ENCODE data around the gene SECISBP2L.

The SECISBP2L gene

GRCh38 chr15:49084285-49084570 lies 38.0 kb upstream of the SECISBP2L start:
- TF ChIP-seq EZH2 (optimal IDR thresholded peaks at IDR 0.05; ENCODE audit: low read depth, low read length) (no peak), CTCF (IDR thresholded peaks at IDR 0.05; ENCODE audit: low read length) (no peak), EZH2phosphoT487 (IDR thresholded peaks at IDR 0.05; ENCODE audit: low read length) (no peak)
- H2AFZ ChIP-seq (ENCODE audit: low read length): no peak overlapping the region

GRCh38 chr15:49083401-49084284 lies 37.4 kb upstream of the SECISBP2L start:
- no peak overlapping the region for H3K27ac ChIP-seq (ENCODE audit: low read length)
- H3K9me3 ChIP-seq (replicated peaks; ENCODE audit: insufficient read depth, low read length): no peaks in the 10 kb centered on the region
- no peak overlapping the region for H2AFZ ChIP-seq (ENCODE audit: low read length)
- no peak for TF ChIP-seq EZH2 (optimal IDR thresholded peaks at IDR 0.05; ENCODE audit: low read depth, low read length)
- no peak for TF ChIP-seq EZH2phosphoT487 (IDR thresholded peaks at IDR 0.05; ENCODE audit: low read length)
- TF ChIP-seq CTCF (IDR thresholded peaks at IDR 0.05; ENCODE audit: low read length): no peak
- H3K4me2 ChIP-seq (ENCODE audit: low read depth, low read length): no peak overlapping the region
- H3K36me3 ChIP-seq (replicated peaks; ENCODE audit: insufficient read depth, low read length): no peaks in the 10 kb centered on the region
- H3K9me2 ChIP-seq (replicated peaks; ENCODE audit: insufficient read depth, low read length): no peaks in the 10 kb centered on the region
- H4K20me1 ChIP-seq (ENCODE audit: insufficient read depth, low read length): no peaks in the 10 kb centered on the region
- no peaks in the 10 kb centered on the region for H3K27me3 ChIP-seq (replicated peaks; ENCODE audit: insufficient read depth, low read length)
- no peaks in the 10 kb centered on the region for H3K79me2 ChIP-seq (ENCODE audit: low read length)
- no peak overlapping the region for H3K9ac ChIP-seq (ENCODE audit: low read length)
- H3K4me3 ChIP-seq (ENCODE audit: low read length): no peak overlapping the region
- H3K4me1 ChIP-seq (ENCODE audit: low read length): no peaks in the 10 kb centered on the region
- DNase-seq: no peak
- H3F3A ChIP-seq (ENCODE audit: insufficient read depth, low read length): no peaks in the 10 kb centered on the region

More at GRCh38 chr15:49084285-49084570, 38.0 kb upstream of the SECISBP2L start:
- no peaks in the 10 kb centered on the region for H3K9me2 ChIP-seq (replicated peaks; ENCODE audit: insufficient read depth, low read length)
- H3K79me2 ChIP-seq (ENCODE audit: low read length): no peaks in the 10 kb centered on the region
- no peaks in the 10 kb centered on the region for H3K27me3 ChIP-seq (replicated peaks; ENCODE audit: insufficient read depth, low read length)
- no peaks in the 10 kb centered on the region for H3K36me3 ChIP-seq (replicated peaks; ENCODE audit: insufficient read depth, low read length)
- H4K20me1 ChIP-seq (ENCODE audit: insufficient read depth, low read length): no peaks in the 10 kb centered on the region
- H3K4me1 ChIP-seq (ENCODE audit: low read length): no peaks in the 10 kb centered on the region
- no peaks in the 10 kb centered on the region for H3K9me3 ChIP-seq (replicated peaks; ENCODE audit: insufficient read depth, low read length)
- no peak for DNase-seq
- no peak overlapping the region for H3K27ac ChIP-seq (ENCODE audit: low read length)
- H3F3A ChIP-seq (ENCODE audit: insufficient read depth, low read length): no peaks in the 10 kb centered on the region
- no peak overlapping the region for H3K4me3 ChIP-seq (ENCODE audit: low read length)
- H3K9ac ChIP-seq (ENCODE audit: low read length): no peak overlapping the region
- no peak overlapping the region for H3K4me2 ChIP-seq (ENCODE audit: low read depth, low read length)

- Histone ChIP-seq H3K36me3 (replicated peaks; ENCODE audit: insufficient read depth, low read length) (no peaks in the 10 kb centered on the region), H3K4me3 (ENCODE audit: low read length) (no peak overlapping the region), H3K27ac (ENCODE audit: low read length) (no peak overlapping the region), H2AFZ (ENCODE audit: low read length) (no peak overlapping the region), H3K27me3 (replicated peaks; ENCODE audit: insufficient read depth, low read length) (no peaks in the 10 kb centered on the region), H3K79me2 (ENCODE audit: low read length) (no peaks in the 10 kb centered on the region), H3K9me2 (replicated peaks; ENCODE audit: insufficient read depth, low read length) (no peaks in the 10 kb centered on the region), H3K9ac (ENCODE audit: low read length) (no peak overlapping the region), H3K9me3 (replicated peaks; ENCODE audit: insufficient read depth, low read length) (no peaks in the 10 kb centered on the region), H3K4me2 (ENCODE audit: low read depth, low read length) (no peak overlapping the region), H4K20me1 (ENCODE audit: insufficient read depth, low read length) (no peaks in the 10 kb centered on the region), H3K4me1 (ENCODE audit: low read length) (no peaks in the 10 kb centered on the region), H3F3A (ENCODE audit: insufficient read depth, low read length) (no peaks in the 10 kb centered on the region)
- TF ChIP-seq CTCF (IDR thresholded peaks at IDR 0.05; ENCODE audit: low read length) (no peak), EZH2 (optimal IDR thresholded peaks at IDR 0.05; ENCODE audit: low read depth, low read length) (no peak), EZH2phosphoT487 (IDR thresholded peaks at IDR 0.05; ENCODE audit: low read length) (no peak)
- no peak for DNase-seq
These were observed 36.7 kb upstream of the SECISBP2L start for GRCh38 chr15:49082960-49083359.
